Measurements from ENCODE around the gene SDHB. TPM values are rescaled to one million over a fixed set of nuclear protein-coding genes. Genes with fewer than 3 reads are reported as not detected.

The SDHB gene
- total and polyA plus RNA-seq, 12 donors, result 102 to 486 (median 377) TPM

DNA sequence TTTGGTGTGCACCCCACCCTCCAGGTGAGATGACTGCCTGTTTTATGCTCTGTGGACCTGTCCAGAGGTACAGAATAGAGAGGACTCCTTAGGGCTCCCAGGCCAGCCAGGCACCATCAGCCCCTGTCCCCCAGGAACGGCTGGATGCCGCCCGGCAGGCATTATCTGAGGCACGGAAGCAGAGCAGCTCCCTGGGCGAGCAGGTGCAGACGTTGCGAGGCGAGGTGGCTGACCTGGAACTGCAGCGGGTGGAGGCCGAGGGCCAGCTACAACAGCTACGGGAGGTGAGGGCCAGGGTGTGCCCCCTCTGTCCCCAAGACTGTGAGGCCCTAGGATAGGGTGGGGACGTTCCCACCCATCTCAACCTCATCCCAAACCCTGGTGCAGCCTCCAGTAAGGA lies 84.2 kb downstream of the SDHB start:
- intact Hi-C loops (cut with DNase I), result loop anchor here in 1 of 10 donors (5.0 kb wide), 1 partner anchor 78 kb away; no protein-coding TSS in a partner anchor
- 94 to 95% methylated on average over 12 of the region's 12 CpGs for WGBS, 2 donors
- peaks cover 0 to 19% (median 12%) of the 10 kb centered on the region in 9 donors for H3K4me1 ChIP-seq
- H3K36me3 ChIP-seq, result peaks cover 0 to 46% (median 12%) of the 10 kb centered on the region in 9 donors
- no peak overlapping the region for H3K27ac ChIP-seq
- H3K27me3 ChIP-seq, result no peaks in the 10 kb centered on the region
- H3K4me3 ChIP-seq, result no peak overlapping the region
- ATAC-seq (no peak), DNase-seq (no peak)
- TF ChIP-seq, protein P1, sequence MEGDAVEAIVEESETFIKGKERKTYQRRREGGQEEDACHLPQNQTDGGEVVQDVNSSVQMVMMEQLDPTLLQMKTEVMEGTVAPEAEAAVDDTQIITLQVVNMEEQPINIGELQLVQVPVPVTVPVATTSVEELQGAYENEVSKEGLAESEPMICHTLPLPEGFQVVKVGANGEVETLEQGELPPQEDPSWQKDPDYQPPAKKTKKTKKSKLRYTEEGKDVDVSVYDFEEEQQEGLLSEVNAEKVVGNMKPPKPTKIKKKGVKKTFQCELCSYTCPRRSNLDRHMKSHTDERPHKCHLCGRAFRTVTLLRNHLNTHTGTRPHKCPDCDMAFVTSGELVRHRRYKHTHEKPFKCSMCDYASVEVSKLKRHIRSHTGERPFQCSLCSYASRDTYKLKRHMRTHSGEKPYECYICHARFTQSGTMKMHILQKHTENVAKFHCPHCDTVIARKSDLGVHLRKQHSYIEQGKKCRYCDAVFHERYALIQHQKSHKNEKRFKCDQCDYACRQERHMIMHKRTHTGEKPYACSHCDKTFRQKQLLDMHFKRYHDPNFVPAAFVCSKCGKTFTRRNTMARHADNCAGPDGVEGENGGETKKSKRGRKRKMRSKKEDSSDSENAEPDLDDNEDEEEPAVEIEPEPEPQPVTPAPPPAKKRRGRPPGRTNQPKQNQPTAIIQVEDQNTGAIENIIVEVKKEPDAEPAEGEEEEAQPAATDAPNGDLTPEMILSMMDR (IDR thresholded peaks at IDR 0.05), result no peak
- H3K9me3 ChIP-seq, result no peaks in the 10 kb centered on the region

GRCh38 chr1:16969057-16969611 lies 84.7 kb downstream of the SDHB start:
- Histone ChIP-seq H3K27me3 (no peaks in the 10 kb centered on the region), H3K27ac (no peak overlapping the region), H3K4me1 (peaks cover 0 to 19% (median 12%) of the 10 kb centered on the region in 9 donors), H3K4me3 (no peak overlapping the region), H3K36me3 (peaks cover 0 to 47% (median 12%) of the 10 kb centered on the region in 9 donors), H3K9me3 (no peaks in the 10 kb centered on the region)
- intact Hi-C loops (cut with DNase I), result loop anchor here in 1 of 10 donors (5.0 kb wide), 1 partner anchor 78 kb away; no protein-coding TSS in a partner anchor
- ATAC-seq (no peak), DNase-seq (no peak)
- TF ChIP-seq, protein P1 (IDR thresholded peaks at IDR 0.05), result no peak
- WGBS, 2 donors, result 88 to 94% methylated on average over 14 of the region's 14 CpGs

Other genes with a start within 250 kb of the SDHB start
- gene RNU1-2, start 158.1 kb downstream of the SDHB start, total RNA-seq, result 1,000 to 10,000 TPM in 8 of 10 donors, 100 to 1,000 TPM in 2; 635 to 5,242 (median 1,949) TPM
- not detected for gene RNU1-2, start 158.1 kb downstream of the SDHB start, polyA plus RNA-seq
- gene CROCC, start 132.1 kb downstream of the SDHB start, total RNA-seq, result 10 to 100 TPM in 1 of 10 donors, 1 to 10 TPM in 9; 4.7 to 12.8 (median 6.0) TPM
- gene CROCC, start 132.1 kb downstream of the SDHB start, polyA plus RNA-seq, result 10 to 100 TPM in 1 of 2 donors, 1 to 10 TPM in 1; 7.6 to 42.3 TPM
- gene MFAP2, start 73.4 kb downstream of the SDHB start, total RNA-seq, result 1 to 10 TPM; 1.3 to 6.4 (median 2.4) TPM
- gene MFAP2, start 73.4 kb downstream of the SDHB start, polyA plus RNA-seq, result 10 to 100 TPM in 1 of 2 donors, 1 to 10 TPM in 1; 4.5 to 10.5 TPM
- 10 to 100 TPM in 7 of 10 donors, 1 to 10 TPM in 3; 7.2 to 20.0 (median 10.6) TPM for gene ATP13A2, start 42.1 kb downstream of the SDHB start, total RNA-seq
- gene ATP13A2, start 42.1 kb downstream of the SDHB start, polyA plus RNA-seq, result 10 to 100 TPM; 10.9 to 18.2 TPM
- 1 to 10 TPM in 1 of 10 donors, under 1 TPM in 9; 0.12 to 1.1 (median 0.58) TPM for gene PADI2, start 65.4 kb upstream of the SDHB start, total RNA-seq
- gene PADI2, start 65.4 kb upstream of the SDHB start, polyA plus RNA-seq, result under 1 TPM; 0.07 TPM
- gene PADI1, start 151.1 kb upstream of the SDHB start, total RNA-seq, result not detected
- under 1 TPM in 1 of 2 donors, not detected in 1; 0.01 TPM for gene PADI1, start 151.1 kb upstream of the SDHB start, polyA plus RNA-seq
- gene PADI3, start 195.1 kb upstream of the SDHB start, total RNA-seq, result not detected
- gene PADI3, start 195.1 kb upstream of the SDHB start, polyA plus RNA-seq, result not detected